Memory B cell (primary cell): ENCODE measurements around the gene SGIP1.

Experiments
- ATAC-seq: fragments of 150-1000 bp; cut with Tn5 transposase; 2 replicates; pipeline ENCODE4 v1.10.0; 2021; ENCODE audit warnings: low read depth, mild to moderate bottlenecking, moderate library complexity
- DNase-seq, 2 donors: peaks; one replicate each; pipeline ENCODE4 v3.0.0; 2022; ENCODE audit warnings: low spot score in 2 of 2
- H3K27ac Mint-ChIP-seq: one replicate; pipeline ENCODE4 v1.8.0; 2022; ENCODE audit warnings: mild to moderate bottlenecking, moderate library complexity, mixed read lengths
- H3K27me3 Mint-ChIP-seq: one replicate; pipeline ENCODE4 v1.8.0; 2022; ENCODE audit warnings: mixed read lengths
- H3K36me3 Mint-ChIP-seq: one replicate; pipeline ENCODE4 v1.8.0; 2022; ENCODE audit warnings: mild to moderate bottlenecking, mixed read lengths
- H3K4me1 Mint-ChIP-seq: one replicate; pipeline ENCODE4 v1.8.0; 2022; ENCODE audit warnings: mixed read lengths
- H3K4me3 Mint-ChIP-seq: one replicate; pipeline ENCODE4 v1.8.0; 2022; ENCODE audit warnings: mild to moderate bottlenecking, moderate library complexity, mixed read lengths
- H3K9me3 Mint-ChIP-seq: one replicate; pipeline ENCODE4 v1.8.0; 2022; ENCODE audit warnings: mixed read lengths

SGIP1 gene

GRCh38 chr1:66528580-66528979, 5.4 kb upstream of the SGIP1 start:
- Mint-ChIP-seq H3K27ac (no peak overlapping the region), H3K27me3 (peaks cover 16% of the 10 kb centered on the region), H3K4me3 (no peak overlapping the region), H3K9me3 (no peaks in the 10 kb centered on the region), H3K4me1 (peaks cover 9% of the 10 kb centered on the region), H3K36me3 (no peaks in the 10 kb centered on the region)
- ATAC-seq (no peak), DNase-seq (no peak)

GRCh38 chr1:66532214-66532613, 1.7 kb upstream of the SGIP1 start:
- Mint-ChIP-seq H3K27ac (no peak overlapping the region), H3K9me3 (no peaks in the 10 kb centered on the region), H3K27me3 (peaks cover 24% of the 10 kb centered on the region), H3K4me1 (peaks cover 14% of the 10 kb centered on the region), H3K36me3 (no peaks in the 10 kb centered on the region), H3K4me3 (peak overlapping the region; percentile 3)
- DNase-seq (no peak), ATAC-seq (no peak)

- Mint-ChIP-seq H3K9me3 (no peaks in the 10 kb centered on the region), H3K36me3 (no peaks in the 10 kb centered on the region), H3K4me3 (peak overlapping the region; percentile 62), H3K27ac (no peak overlapping the region), H3K4me1 (peaks cover 14% of the 10 kb centered on the region), H3K27me3 (peaks cover 24% of the 10 kb centered on the region)
- no peak for DNase-seq
- ATAC-seq, result no peak
These were observed 862 bp upstream of the SGIP1 start for GRCh38 chr1:66532798-66533783.

- peaks cover 14% of the 10 kb centered on the region for H3K4me1 Mint-ChIP-seq
- no peak overlapping the region for H3K27ac Mint-ChIP-seq
- no peaks in the 10 kb centered on the region for H3K9me3 Mint-ChIP-seq
- ATAC-seq (no peak), DNase-seq (no peak)
- H3K36me3 Mint-ChIP-seq, result no peaks in the 10 kb centered on the region
- H3K27me3 Mint-ChIP-seq, result peaks cover 22% of the 10 kb centered on the region
- no peak overlapping the region for H3K4me3 Mint-ChIP-seq
These were observed 1.1 kb downstream of the SGIP1 start for GRCh38 chr1:66535061-66535460.

GRCh38 chr1:66535853-66536252, 1.9 kb downstream of the SGIP1 start:
- Mint-ChIP-seq H3K36me3 (no peaks in the 10 kb centered on the region), H3K4me3 (no peak overlapping the region), H3K27ac (no peak overlapping the region), H3K27me3 (peaks cover 22% of the 10 kb centered on the region), H3K4me1 (peaks cover 14% of the 10 kb centered on the region), H3K9me3 (no peaks in the 10 kb centered on the region)
- DNase-seq (no peak), ATAC-seq (no peak)

GRCh38 chr1:66537718-66538117, 3.8 kb downstream of the SGIP1 start:
- Mint-ChIP-seq H3K4me1 (peaks cover 10% of the 10 kb centered on the region), H3K9me3 (no peaks in the 10 kb centered on the region), H3K27me3 (peaks cover 15% of the 10 kb centered on the region), H3K27ac (no peak overlapping the region), H3K36me3 (no peaks in the 10 kb centered on the region), H3K4me3 (no peak overlapping the region)
- ATAC-seq (no peak), DNase-seq (no peak)

GRCh38 chr1:66539491-66539890, 5.5 kb downstream of the SGIP1 start:
- peaks cover 6% of the 10 kb centered on the region for H3K27me3 Mint-ChIP-seq
- no peaks in the 10 kb centered on the region for H3K9me3 Mint-ChIP-seq
- no peaks in the 10 kb centered on the region for H3K4me1 Mint-ChIP-seq
- ATAC-seq, result no peak
- no peak overlapping the region for H3K4me3 Mint-ChIP-seq
- no peak overlapping the region for H3K27ac Mint-ChIP-seq
- H3K36me3 Mint-ChIP-seq, result no peaks in the 10 kb centered on the region
- DNase-seq, result no peak

GRCh38 chr1:66540434-66541032, 6.6 kb downstream of the SGIP1 start:
- H3K9me3 Mint-ChIP-seq, result no peaks in the 10 kb centered on the region
- peaks cover 13% of the 10 kb centered on the region for H3K27me3 Mint-ChIP-seq
- no peak overlapping the region for H3K27ac Mint-ChIP-seq
- H3K4me3 Mint-ChIP-seq, result no peak overlapping the region
- no peaks in the 10 kb centered on the region for H3K4me1 Mint-ChIP-seq
- H3K36me3 Mint-ChIP-seq, result no peaks in the 10 kb centered on the region
- DNase-seq (no peak), ATAC-seq (no peak)

- no peaks in the 10 kb centered on the region for H3K36me3 Mint-ChIP-seq
- DNase-seq (no peak), ATAC-seq (no peak)
- H3K9me3 Mint-ChIP-seq, result no peaks in the 10 kb centered on the region
- no peak overlapping the region for H3K27ac Mint-ChIP-seq
- H3K4me3 Mint-ChIP-seq, result no peak overlapping the region
- no peaks in the 10 kb centered on the region for H3K4me1 Mint-ChIP-seq
- H3K27me3 Mint-ChIP-seq, result peaks cover 11% of the 10 kb centered on the region
These were observed 8.4 kb downstream of the SGIP1 start for GRCh38 chr1:66542314-66542713.

- H3K27me3 Mint-ChIP-seq, result peaks cover 16% of the 10 kb centered on the region
- H3K9me3 Mint-ChIP-seq, result no peaks in the 10 kb centered on the region
- no peak for DNase-seq
- H3K36me3 Mint-ChIP-seq, result no peaks in the 10 kb centered on the region
- H3K4me1 Mint-ChIP-seq, result no peaks in the 10 kb centered on the region
- ATAC-seq, result no peak
- H3K4me3 Mint-ChIP-seq, result no peak overlapping the region
- no peak overlapping the region for H3K27ac Mint-ChIP-seq
These were observed 9.1 kb downstream of the SGIP1 start for GRCh38 chr1:66542811-66543767.

- peaks cover 16% of the 10 kb centered on the region for H3K27me3 Mint-ChIP-seq
- no peak overlapping the region for H3K27ac Mint-ChIP-seq
- ATAC-seq, result no peak
- H3K4me3 Mint-ChIP-seq, result no peak overlapping the region
- no peaks in the 10 kb centered on the region for H3K4me1 Mint-ChIP-seq
- no peaks in the 10 kb centered on the region for H3K36me3 Mint-ChIP-seq
- no peaks in the 10 kb centered on the region for H3K9me3 Mint-ChIP-seq
- no peak for DNase-seq
These were observed 12.3 kb downstream of the SGIP1 start for GRCh38 chr1:66546047-66546810.

- Mint-ChIP-seq H3K4me1 (no peaks in the 10 kb centered on the region), H3K9me3 (no peaks in the 10 kb centered on the region), H3K27ac (no peak overlapping the region), H3K36me3 (no peaks in the 10 kb centered on the region), H3K4me3 (no peak overlapping the region), H3K27me3 (peaks cover 23% of the 10 kb centered on the region)
- DNase-seq (no peak), ATAC-seq (no peak)
These were observed 15.1 kb downstream of the SGIP1 start for GRCh38 chr1:66549017-66549416.

GRCh38 chr1:66550243-66550642, 16.3 kb downstream of the SGIP1 start:
- no peaks in the 10 kb centered on the region for H3K36me3 Mint-ChIP-seq
- H3K9me3 Mint-ChIP-seq, result no peaks in the 10 kb centered on the region
- no peaks in the 10 kb centered on the region for H3K4me1 Mint-ChIP-seq
- H3K27me3 Mint-ChIP-seq, result peaks cover 19% of the 10 kb centered on the region
- ATAC-seq (no peak), DNase-seq (no peak)
- H3K4me3 Mint-ChIP-seq, result no peak overlapping the region
- H3K27ac Mint-ChIP-seq, result no peak overlapping the region
